HEK293 (cell line): ENCODE measurements around the gene POLK.

Experiments
- CTCF ChIA-PET: fragments of 350-600 bp; formaldehyde crosslinking; extraction: SDS; loops from one replicate; lab custom pipeline; 2021; ENCODE audit warnings: antibody characterized with exemption; lab: Yijun Ruan, JAX
- POLR2A ChIA-PET: fragments of 300-600 bp; formaldehyde crosslinking; extraction: SDS; loops from one replicate; lab custom pipeline; 2020; ENCODE audit warnings: antibody characterized with exemption, inconsistent platforms; lab: Yijun Ruan, JAX
- H3K27ac ChIP-seq: fragments of 200-500 bp; sonication (Bioruptor generic); 2 replicates; pipeline ENCODE4 v1.5.1; 2014; ENCODE audit warnings: low read depth, low read length, control low read depth, inconsistent platforms; ENCODE audit errors: extremely low read depth
- H3K36me3 ChIP-seq, 2 experiments: fragments of 200-500 bp in 1 of 2; sonication (Bioruptor generic) in 1 of 2; 1 replicate in 1 of 2; 2 replicates in 1 of 2; pipeline ENCODE4 v1.5.1; 2014 to 2017; ENCODE audit warnings: inconsistent platforms in 2 of 2, low read length in 2 of 2; ENCODE audit not compliant: control insufficient read depth in 2 of 2, insufficient read depth in 1 of 2
- H3K4me1 ChIP-seq: fragments of 200-500 bp; sonication (Bioruptor generic); 2 replicates; pipeline ENCODE4 v1.5.1; 2014; ENCODE audit warnings: mild to moderate bottlenecking, low read length, inconsistent platforms; ENCODE audit not compliant: control insufficient read depth, insufficient read depth
- H3K4me3 ChIP-seq: 2 replicates; pipeline ENCODE4 v1.5.1; 2011; ENCODE audit warnings: low read depth, mild to moderate bottlenecking, control low read depth, low read length, moderate library complexity
- H3K9me3 ChIP-seq: fragments of 200-500 bp; sonication (Bioruptor generic); 2 replicates; pipeline ENCODE4 v1.5.1; 2014; ENCODE audit warnings: low read depth, low read length, inconsistent platforms; ENCODE audit not compliant: control insufficient read depth, insufficient read depth
- ATF2 ChIP-seq: fragments of 450-650 bp; formaldehyde crosslinking; IDR thresholded peaks from 2 replicates; pipeline ENCODE4 v1.5.1; 2016; ENCODE audit warnings: missing biosample characterization, missing genetic modification characterization, low read depth
- GLI4 ChIP-seq: fragments of 450-650 bp; formaldehyde crosslinking; IDR thresholded peaks from 2 replicates; pipeline ENCODE4 v1.5.1; 2016; ENCODE audit warnings: missing biosample characterization, missing genetic modification characterization
- IKZF3 ChIP-seq: fragments of 450-650 bp; IDR thresholded peaks from 2 replicates; pipeline ENCODE4 v1.5.0; 2018; ENCODE audit warnings: missing biosample characterization, mild to moderate bottlenecking, missing genetic modification characterization, moderate library complexity
- KLF16 ChIP-seq: fragments of 450-650 bp; formaldehyde crosslinking; IDR thresholded peaks from 2 replicates; pipeline ENCODE4 v1.5.1; 2017; ENCODE audit warnings: missing biosample characterization, missing genetic modification characterization
- SCRT1 ChIP-seq: fragments of 450-650 bp; formaldehyde crosslinking; IDR thresholded peaks from 2 replicates; pipeline ENCODE4 v1.5.1; 2016; ENCODE audit warnings: missing biosample characterization, missing genetic modification characterization, borderline replicate concordance
- ZBTB21 ChIP-seq: fragments of 450-650 bp; formaldehyde crosslinking; IDR thresholded peaks from 2 replicates; pipeline ENCODE4 v1.5.1; 2017; ENCODE audit warnings: missing biosample characterization, missing genetic modification characterization
- ZEB2 ChIP-seq: fragments of 450-650 bp; formaldehyde crosslinking; IDR thresholded peaks from 2 replicates; pipeline ENCODE4 v1.5.1; 2016; ENCODE audit warnings: missing biosample characterization, missing genetic modification characterization
- ZFP41 ChIP-seq: fragments of 450-650 bp; formaldehyde crosslinking; IDR thresholded peaks from 2 replicates; pipeline ENCODE4 v1.5.1; 2016; ENCODE audit warnings: missing biosample characterization, missing genetic modification characterization, borderline replicate concordance
- ZNF175 ChIP-seq: fragments of 450-650 bp; formaldehyde crosslinking; IDR thresholded peaks from 2 replicates; pipeline ENCODE4 v1.5.1; 2016; ENCODE audit warnings: missing biosample characterization, missing genetic modification characterization
- ZNF214 ChIP-seq: fragments of 450-650 bp; formaldehyde crosslinking; IDR thresholded peaks from 2 replicates; pipeline ENCODE4 v1.5.1; 2017; ENCODE audit warnings: missing biosample characterization, mild to moderate bottlenecking, missing genetic modification characterization, borderline replicate concordance
- ZNF335 ChIP-seq: fragments of 450-650 bp; formaldehyde crosslinking; conservative IDR thresholded peaks from 2 replicates; pipeline ENCODE4 v1.5.1; 2016; ENCODE audit warnings: missing biosample characterization, missing genetic modification characterization
- ZNF362 ChIP-seq: fragments of 450-650 bp; formaldehyde crosslinking; IDR thresholded peaks from 2 replicates; pipeline ENCODE4 v1.5.1; 2016; ENCODE audit warnings: missing biosample characterization, missing genetic modification characterization
- ZNF558 ChIP-seq: fragments of 450-650 bp; formaldehyde crosslinking; IDR thresholded peaks from 2 replicates; pipeline ENCODE4 v1.5.1; 2016; ENCODE audit warnings: missing biosample characterization, missing genetic modification characterization
- ZNF658 ChIP-seq: fragments of 450-650 bp; formaldehyde crosslinking; IDR thresholded peaks from 2 replicates; pipeline ENCODE4; 2016; ENCODE audit warnings: missing biosample characterization, missing genetic modification characterization
- ZNF701 ChIP-seq: fragments of 450-650 bp; formaldehyde crosslinking; IDR thresholded peaks from 2 replicates; pipeline ENCODE4 v1.5.1; 2016; ENCODE audit warnings: missing biosample characterization, missing genetic modification characterization
- ZSCAN18 ChIP-seq: fragments of 450-650 bp; formaldehyde crosslinking; IDR thresholded peaks from 2 replicates; pipeline ENCODE4 v1.5.1; 2016; ENCODE audit warnings: missing biosample characterization, missing genetic modification characterization
- ZSCAN30 ChIP-seq: fragments of 450-650 bp; IDR thresholded peaks from 2 replicates; pipeline ENCODE4 v1.5.1; 2018; ENCODE audit warnings: missing biosample characterization, mild to moderate bottlenecking, missing genetic modification characterization, moderate library complexity

Gene POLK

GRCh38 chr5:75630875-75631274 is 119.2 kb downstream of the POLK start (continued):
- TF ChIP-seq ZFP41 (tag by site-specific recombination) = no peak
- TF ChIP-seq ATF2 (tag by site-specific recombination) = no peak
- TF ChIP-seq ZNF362 = no peak
- TF ChIP-seq ZNF335 (tag by site-specific recombination) = no peak
- no peak for TF ChIP-seq ZNF658 (tag by site-specific recombination)

DNA sequence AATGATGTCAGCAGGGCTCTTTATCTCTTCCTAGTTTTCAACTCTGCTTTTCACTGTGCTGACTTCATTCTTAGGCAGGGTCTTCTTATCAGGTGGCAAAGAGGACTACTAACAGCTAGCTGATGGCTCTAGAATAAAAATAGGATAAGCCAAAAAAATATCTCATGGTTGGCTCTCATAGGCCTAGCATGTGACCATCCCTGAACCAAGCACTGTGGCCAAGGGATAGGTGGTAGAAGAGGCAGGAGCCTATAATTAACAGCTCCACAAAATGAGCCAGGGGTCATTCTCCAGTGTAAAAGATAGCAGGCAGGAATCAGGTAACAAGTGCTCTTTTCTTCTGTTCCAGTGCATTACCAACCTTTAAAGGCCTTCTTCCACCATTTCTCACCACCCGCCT is 120.6 kb downstream of the POLK start:
- Histone ChIP-seq H3K4me3 (no peak overlapping the region), H3K9me3 (no peaks in the 10 kb centered on the region), H3K27ac (no peak overlapping the region), H3K4me1 (no peaks in the 10 kb centered on the region), H3K36me3 (no peaks in the 10 kb centered on the region)
- ChIA-PET POLR2A (no interaction called here), CTCF (no interaction called here)
- TF ChIP-seq GLI4 (tag by site-specific recombination) = no peak

GRCh38 chr5:75637949-75638348 is 126.3 kb downstream of the POLK start:
- Histone ChIP-seq H3K4me1 (no peaks in the 10 kb centered on the region), H3K27ac (no peak overlapping the region), H3K9me3 (no peaks in the 10 kb centered on the region), H3K4me3 (no peak overlapping the region), H3K36me3 (no peaks in the 10 kb centered on the region)
- ChIA-PET CTCF (interaction anchor here (0.6 to 1.1 kb wide), 2 partner anchors 18 to 98 kb away, joined by 3 read pairs; no protein-coding TSS in a partner anchor), POLR2A (no interaction called here)
- TF ChIP-seq ZSCAN18 (tag by site-specific recombination) = no peak
- TF ChIP-seq ZNF175 = no peak
- no peak for TF ChIP-seq ZSCAN30 (tag by site-specific recombination)
- TF ChIP-seq ZNF701 = no peak
- TF ChIP-seq KLF16 (tag by site-specific recombination) = no peak
- no peak for TF ChIP-seq ZEB2 (tag by site-specific recombination)
- no peak for TF ChIP-seq IKZF3 (tag by site-specific recombination)
- TF ChIP-seq ZNF558 (tag by site-specific recombination) = no peak
- TF ChIP-seq SCRT1 = no peak
- TF ChIP-seq ZNF214 (tag by site-specific recombination) = no peak
- no peak for TF ChIP-seq ZBTB21 (tag by site-specific recombination)
